Measurements from ENCODE around the gene TP53I3.
"Not testable (repeated sequence)": the region's sequence is repeated elsewhere in the genome, so short reads cannot be mapped to it uniquely, and the experiment has no call there.

Gene TP53I3
- total RNA-seq: 0.21 to 0.72 reads per million in 2 donors

GRCh38 chr2:24084386-24085199, at the start of gene TP53I3:
Gene TP53I3 (minus strand): TSS chr2:24084834. CDS start chr2:24084326, 508 bp downstream.
- DNase-seq: peak; percentile 81

GRCh38 chr2:24132543-24132942, 47.9 kb upstream of the TP53I3 start:
- DNase-seq: no peak

GRCh38 chr2:24125956-24126355, 41.3 kb upstream of the TP53I3 start:
- DNase-seq: no peak

GRCh38 chr2:24123922-24124580, 39.4 kb upstream of the TP53I3 start:
- DNase-seq: no peak

- DNase-seq: peak; percentile 22
These were observed 38.7 kb upstream of the TP53I3 start, which contains the start of the genes FAM228B and PFN4 for GRCh38 chr2:24123195-24123921. Gene FAM228B (plus strand): TSS chr2:24123469. CDS start chr2:24124362, 893 bp downstream. Gene PFN4 (minus strand): TSS chr2:24123334. CDS start chr2:24122535, 799 bp downstream.

GRCh38 chr2:24122366-24123194, 37.9 kb upstream of the TP53I3 start:
- no peak for DNase-seq

- no peak for DNase-seq
These were observed 36.8 kb upstream of the TP53I3 start for GRCh38 chr2:24121469-24121868.

- DNase-seq: no peak
These were observed 36.4 kb upstream of the TP53I3 start for GRCh38 chr2:24121066-24121465.

GRCh38 chr2:24117902-24118301, 33.3 kb upstream of the TP53I3 start:
- no peak for DNase-seq

GRCh38 chr2:24115057-24115456, 30.4 kb upstream of the TP53I3 start:
- DNase-seq: no peak

GRCh38 chr2:24111407-24111901, 26.8 kb upstream of the TP53I3 start:
- DNase-seq: no peak

GRCh38 chr2:24110660-24111303, 26.1 kb upstream of the TP53I3 start:
- DNase-seq: no peak

GRCh38 chr2:24109431-24109830, 24.8 kb upstream of the TP53I3 start:
- not testable (repeated sequence) for DNase-seq

GRCh38 chr2:24107336-24107735, 22.7 kb upstream of the TP53I3 start:
- DNase-seq: no peak

GRCh38 chr2:24106786-24107185, 22.2 kb upstream of the TP53I3 start:
- no peak for DNase-seq

GRCh38 chr2:24105816-24106215, 21.2 kb upstream of the TP53I3 start:
- no peak for DNase-seq

- DNase-seq: no peak
These were observed 20.3 kb upstream of the TP53I3 start for GRCh38 chr2:24104906-24105305.

GRCh38 chr2:24104110-24104650, 19.5 kb upstream of the TP53I3 start:
- no peak for DNase-seq

- DNase-seq: no peak
These were observed 18.0 kb upstream of the TP53I3 start for GRCh38 chr2:24102677-24103076.

GRCh38 chr2:24101992-24102391, 17.4 kb upstream of the TP53I3 start:
- DNase-seq: no peak

GRCh38 chr2:24100732-24101131, 16.1 kb upstream of the TP53I3 start:
- DNase-seq: not testable (repeated sequence)
